Measurements from ENCODE around the gene ROBO2.

The ROBO2 gene

GRCh38 chr3:77122652-77123051 is 82.8 kb downstream of the ROBO2 start:
- DNase-seq (ENCODE audit: low read depth in 2 of 2) = no peak

GRCh38 chr3:77125966-77126365 is 86.1 kb downstream of the ROBO2 start:
- DNase-seq (ENCODE audit: low read depth in 2 of 2) = no peak

GRCh38 chr3:77134769-77135168 is 94.9 kb downstream of the ROBO2 start:
- no peak for DNase-seq (ENCODE audit: low read depth in 2 of 2)

DNA sequence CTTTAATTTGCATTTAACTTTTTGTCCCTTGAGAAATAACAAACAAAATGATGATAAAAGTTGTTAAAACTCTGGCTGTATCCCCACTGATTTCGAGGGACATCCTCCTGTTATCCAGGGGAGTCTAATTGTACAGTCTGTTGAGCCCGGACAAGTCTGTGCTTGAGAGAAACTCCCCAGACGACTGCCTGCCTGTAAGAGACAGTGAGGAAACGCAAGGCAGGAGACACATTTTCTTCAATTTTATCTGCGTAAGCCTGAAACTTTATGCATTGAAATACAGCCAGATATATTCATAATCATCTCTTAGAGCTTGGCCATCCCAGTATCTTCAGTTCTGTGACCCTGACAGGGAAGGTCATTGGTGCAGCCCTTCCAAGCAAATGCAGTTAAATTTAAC is 97.7 kb downstream of the ROBO2 start:
- DNase-seq (ENCODE audit: low read depth in 2 of 2) = no peak

- DNase-seq (ENCODE audit: low read depth in 2 of 2) = no peak
These were observed 99.7 kb downstream of the ROBO2 start for GRCh38 chr3:77139624-77140023.

DNA sequence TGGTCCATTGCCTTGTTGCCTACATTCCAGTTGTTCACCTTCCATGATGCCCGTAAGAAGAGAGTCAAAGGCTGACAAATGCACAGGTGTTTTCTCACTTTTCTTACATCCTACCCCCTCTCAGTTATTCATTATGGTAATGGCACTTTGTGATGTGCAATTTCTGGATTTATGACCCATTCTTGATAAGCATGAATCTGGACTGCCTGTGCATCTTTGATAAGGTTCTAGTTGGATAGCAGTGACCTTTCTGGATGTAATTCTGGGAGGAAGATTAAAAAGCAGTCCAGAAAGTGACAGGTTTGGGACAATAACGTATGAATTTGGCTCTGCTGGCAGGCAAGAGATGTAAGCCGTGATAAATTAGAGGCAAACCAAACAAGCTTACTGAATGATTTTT is 101.5 kb downstream of the ROBO2 start:
- no peak for DNase-seq (ENCODE audit: low read depth in 2 of 2)

GRCh38 chr3:77142578-77142977 is 102.7 kb downstream of the ROBO2 start:
- DNase-seq (ENCODE audit: low read depth in 2 of 2) = no peak

DNA sequence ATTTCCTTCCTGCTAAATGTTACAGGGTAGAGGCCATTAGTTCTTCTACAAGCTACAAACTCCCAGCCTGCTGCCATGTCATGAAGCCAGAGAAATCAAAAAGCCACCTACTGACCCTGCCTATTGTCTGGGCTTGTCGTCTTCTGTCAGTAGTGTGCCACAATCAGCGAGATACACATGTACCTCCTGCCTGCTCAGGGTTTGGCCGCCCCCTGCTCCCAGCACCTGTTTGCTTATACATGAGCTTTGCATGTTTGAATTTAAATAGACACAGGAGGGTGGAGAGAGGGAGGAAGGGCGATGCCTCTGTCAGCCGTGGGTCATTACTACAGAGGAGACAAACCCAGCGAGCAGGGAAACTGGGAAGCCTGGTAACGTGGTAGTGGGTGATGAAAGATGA is 106.1 kb downstream of the ROBO2 start:
- DNase-seq (ENCODE audit: low read depth in 2 of 2) = no peak

DNA sequence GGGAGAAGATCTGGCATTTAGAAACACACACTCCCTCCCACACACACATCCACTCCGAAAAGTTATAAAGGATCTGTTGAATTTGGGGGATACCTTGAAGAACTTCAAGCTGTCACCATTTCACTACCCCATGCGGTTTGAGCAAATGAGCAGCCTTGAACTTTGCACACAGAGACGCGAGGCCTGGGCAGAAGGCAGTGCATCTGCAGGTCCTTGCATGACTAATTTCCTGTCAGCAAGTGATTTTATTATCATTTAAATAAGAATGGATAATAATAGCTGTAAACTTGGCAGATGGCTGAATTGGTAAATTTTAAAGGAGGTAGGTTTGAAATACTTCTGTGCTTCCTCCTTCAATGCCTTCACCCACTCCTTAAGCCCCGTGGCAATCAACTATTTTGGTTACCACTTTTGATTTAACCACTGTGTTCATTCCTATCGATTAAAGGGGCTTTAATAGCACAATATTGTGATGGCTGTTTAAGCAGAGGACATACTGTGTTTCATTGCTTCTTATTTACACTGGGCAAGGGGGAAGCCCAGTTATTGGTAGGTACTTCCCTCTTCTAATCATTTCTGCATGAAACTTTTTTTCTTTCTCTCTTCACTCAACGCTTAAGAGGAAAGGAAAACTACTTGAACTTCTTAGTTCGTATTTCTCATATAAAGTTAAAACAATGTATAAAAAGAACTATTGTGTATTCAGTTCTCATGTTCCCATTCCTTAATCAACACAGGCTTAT is 108.1 kb downstream of the ROBO2 start:
- DNase-seq (ENCODE audit: low read depth in 2 of 2) = no peak

DNA sequence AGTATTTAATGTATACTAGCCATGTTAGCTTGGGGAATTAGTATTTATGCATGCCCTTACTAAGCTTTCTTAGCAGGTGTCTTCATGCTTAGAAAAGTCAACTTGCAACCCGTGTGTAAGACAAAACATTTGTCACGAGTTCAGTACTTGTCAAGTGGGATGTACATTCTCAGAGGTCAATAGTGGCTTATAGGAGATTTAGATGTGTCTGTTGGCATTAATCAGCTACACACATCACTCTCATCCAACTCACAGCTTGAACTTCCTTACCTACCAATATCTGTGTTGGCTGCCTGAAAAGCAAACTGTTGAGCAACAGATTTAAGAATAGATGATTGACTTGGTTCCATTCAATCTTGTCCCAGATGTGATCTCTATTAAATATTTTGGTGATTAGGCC is 109.5 kb downstream of the ROBO2 start:
- no peak for DNase-seq (ENCODE audit: low read depth in 2 of 2)

DNA sequence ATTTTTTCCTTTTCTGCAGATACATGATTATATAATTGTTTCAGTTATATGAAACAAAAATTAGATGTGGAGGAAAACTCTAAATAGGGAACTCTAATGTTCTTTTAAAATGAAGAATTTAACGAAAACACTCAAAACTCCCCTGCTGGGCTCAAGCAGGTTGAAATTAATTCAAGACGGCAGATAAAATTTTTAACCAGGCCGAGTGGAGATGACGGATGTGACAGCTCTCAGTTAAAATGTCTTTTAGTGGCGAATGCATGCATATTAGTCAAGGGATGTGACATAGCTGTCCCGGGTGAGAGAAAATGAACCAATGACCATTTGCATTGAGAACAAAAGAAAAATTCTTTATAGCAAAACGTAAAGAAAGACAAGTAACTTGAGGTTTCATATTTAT is 110.1 kb downstream of the ROBO2 start:
- DNase-seq (ENCODE audit: low read depth in 2 of 2) = no peak

GRCh38 chr3:77150759-77151158 is 110.9 kb downstream of the ROBO2 start:
- no peak for DNase-seq (ENCODE audit: low read depth in 2 of 2)

DNA sequence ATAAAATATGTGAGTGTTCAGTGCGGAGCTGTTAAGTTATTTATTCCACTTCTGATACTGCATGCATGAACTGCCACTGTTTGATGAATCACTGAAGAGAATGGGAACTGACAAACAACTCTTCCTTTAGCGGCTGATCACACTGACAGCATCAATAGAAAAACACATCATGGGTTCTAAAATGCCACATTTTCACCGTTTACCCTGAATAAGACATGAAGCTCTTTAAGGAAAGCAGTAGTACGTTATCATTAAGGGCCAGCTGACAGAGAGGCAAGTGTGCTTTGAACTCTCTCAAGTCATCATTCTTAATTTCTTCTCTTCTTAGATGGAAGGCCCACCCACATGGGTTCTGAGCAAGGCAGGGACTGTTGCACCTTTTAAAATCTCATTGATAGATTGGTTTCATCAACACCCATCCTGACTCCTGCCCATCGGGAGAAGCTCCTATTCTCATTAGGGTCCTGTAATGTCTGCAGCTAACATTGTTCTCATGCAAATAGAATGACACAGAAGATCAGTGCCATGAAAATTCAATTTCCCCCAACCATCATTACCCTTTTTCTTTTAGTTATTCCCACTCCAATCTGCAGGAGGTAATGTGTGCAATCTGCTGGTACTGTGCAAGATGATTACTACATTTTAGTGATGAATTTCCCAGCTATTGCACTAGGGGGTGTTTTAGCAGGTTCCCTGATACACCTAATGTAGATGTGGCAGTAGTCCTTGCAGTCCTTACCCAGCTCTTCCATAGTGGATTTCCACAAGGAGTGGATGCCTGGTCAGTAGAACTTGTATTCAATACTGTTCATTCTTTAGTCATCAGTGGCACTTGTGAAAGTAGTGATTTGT is 119.1 kb downstream of the ROBO2 start:
- no peak for DNase-seq (ENCODE audit: low read depth in 2 of 2)

DNA sequence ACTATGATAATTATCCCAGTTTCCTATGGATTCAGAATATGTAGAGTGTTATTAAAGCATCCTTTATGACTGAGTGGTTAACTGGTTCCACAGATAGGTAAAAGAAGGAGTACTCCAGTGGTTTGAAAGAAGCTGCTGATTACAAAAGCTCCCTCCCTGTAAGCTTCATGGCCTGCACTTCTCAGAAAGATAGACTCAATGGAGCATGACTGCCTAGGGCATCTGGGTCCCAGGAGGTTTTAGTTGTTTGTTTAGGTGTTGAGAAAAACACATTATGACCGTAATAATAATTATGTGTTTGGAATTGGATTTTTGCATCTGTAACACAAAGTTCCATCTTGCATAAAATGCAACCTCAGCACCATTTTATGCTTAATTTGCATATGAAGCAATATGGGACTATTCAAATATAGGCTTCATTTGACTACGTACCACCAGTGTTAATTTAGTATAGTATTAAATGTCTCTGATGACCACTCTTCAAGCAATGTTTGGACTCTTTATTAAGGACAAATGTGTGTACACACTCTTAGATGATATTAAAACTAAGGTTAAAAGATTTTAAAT is 121.1 kb downstream of the ROBO2 start:
- no peak for DNase-seq (ENCODE audit: low read depth in 2 of 2)

- DNase-seq (ENCODE audit: low read depth in 2 of 2) = no peak
These were observed 129.9 kb downstream of the ROBO2 start for GRCh38 chr3:77169823-77170222.

GRCh38 chr3:77171026-77171425 is 131.1 kb downstream of the ROBO2 start:
- DNase-seq (ENCODE audit: low read depth in 2 of 2) = no peak

GRCh38 chr3:77179762-77180161 is 139.9 kb downstream of the ROBO2 start:
- no peak for DNase-seq (ENCODE audit: low read depth in 2 of 2)

GRCh38 chr3:77182341-77182740 is 142.4 kb downstream of the ROBO2 start:
- no peak for DNase-seq (ENCODE audit: low read depth in 2 of 2)

GRCh38 chr3:77186319-77186718 is 146.4 kb downstream of the ROBO2 start:
- no peak for DNase-seq (ENCODE audit: low read depth in 2 of 2)

GRCh38 chr3:77186728-77187127 is 146.8 kb downstream of the ROBO2 start:
- no peak for DNase-seq (ENCODE audit: low read depth in 2 of 2)

GRCh38 chr3:77188210-77188609 is 148.3 kb downstream of the ROBO2 start:
- no peak for DNase-seq (ENCODE audit: low read depth in 2 of 2)

GRCh38 chr3:77189258-77189657 is 149.4 kb downstream of the ROBO2 start:
- DNase-seq (ENCODE audit: low read depth in 2 of 2) = no peak

- no peak for DNase-seq (ENCODE audit: low read depth in 2 of 2)
These were observed 149.8 kb downstream of the ROBO2 start for GRCh38 chr3:77189684-77190083.
